T-helper 17 cell (primary cell): ENCODE data around the gene BRPF1. TPM values are rescaled to one million over a fixed set of nuclear protein-coding genes. Genes with fewer than 3 reads are reported as not detected.

ENCODE experiments used
- ATAC-seq: fragments of 150-1000 bp; cut with Tn5 transposase; 2 replicates; pipeline ENCODE4 v1.10.0; 2021; ENCODE audit warnings: mild to moderate bottlenecking, moderate library complexity
- DNase-seq, 3 donors: peaks; one replicate each; pipeline versions ENCODE4 v3.0.0 to v3.0.0-alpha.2; 2020 to 2021
- H3K9me3 ChIP-seq: one replicate; pipeline ENCODE4 v1.7.0; 2013; ENCODE audit warnings: low read length, mild to moderate bottlenecking; ENCODE audit not compliant: control insufficient read depth, poor library complexity, severe bottlenecking
- H3K27ac Mint-ChIP-seq: one replicate; pipeline ENCODE4 v1.8.0; 2022; ENCODE audit warnings: mild to moderate bottlenecking, moderate library complexity, mixed read lengths
- H3K27me3 Mint-ChIP-seq: one replicate; pipeline ENCODE4 v1.8.0; 2022; ENCODE audit warnings: mixed read lengths
- H3K36me3 Mint-ChIP-seq: one replicate; pipeline ENCODE4 v1.8.0; 2022; ENCODE audit warnings: low read depth, mixed read lengths
- H3K4me1 Mint-ChIP-seq: one replicate; pipeline ENCODE4 v1.8.0; 2022; ENCODE audit warnings: mild to moderate bottlenecking, mixed read lengths
- H3K4me3 Mint-ChIP-seq: one replicate; pipeline ENCODE4 v1.8.0; 2022; ENCODE audit warnings: mild to moderate bottlenecking, moderate library complexity, mixed read lengths
- total RNA-seq, 4 donors: library from RNA in 2 of 4; stranded (reverse) in 2 of 4; gene quantifications; one replicate each; pipeline ENCODE4 v1.2.3 and lab custom pipeline; 2022 to 2026

BRPF1 gene
- total RNA-seq, 2 donors from 2014 or later, result 31.8 to 41.0 TPM

GRCh38 chr3:9797196-9797945, 65.8 kb downstream of the BRPF1 start:
- ATAC-seq (no peak), DNase-seq (no peak)
- peak overlapping the region; percentile 72 for H3K27ac Mint-ChIP-seq
- H3K4me3 Mint-ChIP-seq, result no peak overlapping the region
- H3K9me3 ChIP-seq, result no peaks in the 10 kb centered on the region
- H3K4me1 Mint-ChIP-seq, result peaks cover 25% of the 10 kb centered on the region
- H3K27me3 Mint-ChIP-seq, result no peaks in the 10 kb centered on the region
- peaks cover 5% of the 10 kb centered on the region for H3K36me3 Mint-ChIP-seq

Other genes starting within 250 kb of the BRPF1 start
- not detected for gene LHFPL4, start 177.9 kb upstream of the BRPF1 start, total RNA-seq
- 100 to 1,000 TPM in 1 of 2 donors, 10 to 100 TPM in 1; 79.6 to 102 TPM for gene MTMR14, start 82.2 kb upstream of the BRPF1 start, total RNA-seq
- not detected for gene CPNE9, start 27.9 kb upstream of the BRPF1 start, total RNA-seq
- 10 to 100 TPM; 18.4 to 22.6 TPM for gene OGG1, start 18.2 kb downstream of the BRPF1 start, total RNA-seq
- gene CAMK1, start 38.2 kb downstream of the BRPF1 start, total RNA-seq, result 1 to 10 TPM; 1.9 to 2.2 TPM
- gene TADA3, start 60.7 kb downstream of the BRPF1 start, total RNA-seq, result 10 to 100 TPM; 32.2 to 35.2 TPM
- 100 to 1,000 TPM; 155 to 192 TPM for gene ARPC4, start 61.3 kb downstream of the BRPF1 start, total RNA-seq
- gene TTLL3, start 78.5 kb downstream of the BRPF1 start, total RNA-seq, result 10 to 100 TPM; 87.2 to 88.7 TPM
- gene RPUSD3, start 112.3 kb downstream of the BRPF1 start, total RNA-seq, result 10 to 100 TPM; 19.0 to 20.8 TPM
- gene CIDEC, start 148.5 kb downstream of the BRPF1 start, total RNA-seq, result not detected
- 10 to 100 TPM; 15.4 to 17.8 TPM for gene JAGN1, start 158.9 kb downstream of the BRPF1 start, total RNA-seq
- 10 to 100 TPM; 10.1 to 12.4 TPM for gene IL17RE, start 171.1 kb downstream of the BRPF1 start, total RNA-seq
- gene IL17RC, start 185.4 kb downstream of the BRPF1 start, total RNA-seq, result under 1 TPM; 0.47 to 0.92 TPM
- gene CRELD1, start 202.1 kb downstream of the BRPF1 start, total RNA-seq, result 10 to 100 TPM; 15.5 to 20.0 TPM
- gene PRRT3, start 220.7 kb downstream of the BRPF1 start, total RNA-seq, result 1 to 10 TPM; 5.8 to 5.9 TPM